ENCODE data around the gene FUT2.

GRCh38 chr19:48661711-48662090 is 34.1 kb upstream of the FUT2 start:
- TF ChIP-seq GATA3 (IDR thresholded peaks at IDR 0.05; ENCODE audit: low read depth, low read length) (no peak), GATA2 (IDR thresholded peaks at IDR 0.05; ENCODE audit: low read depth, low read length) (no peak)
